Fibroblast of upper back skin (primary cell): Measurements from ENCODE around the gene SHC3.

Source experiments
- DNase-seq: peaks from one replicate; pipeline ENCODE4 v3.0.0-alpha.2; 2013

Gene SHC3

DNA sequence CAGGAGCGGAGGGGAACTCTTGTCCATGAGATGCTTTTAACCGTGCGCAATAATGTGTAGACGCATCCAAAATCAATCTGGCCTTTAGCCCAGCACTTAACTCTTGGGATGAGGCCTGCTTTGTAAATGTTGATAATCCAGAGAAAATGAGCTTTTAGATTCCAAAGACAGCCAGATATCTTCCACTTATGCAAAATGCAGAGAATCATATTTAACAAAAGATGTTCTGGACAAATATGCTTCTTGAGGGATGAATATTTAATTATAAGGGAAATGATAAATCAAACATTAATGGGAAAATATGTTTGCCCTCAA is 181.7 kb downstream of the SHC3 start:
- DNase-seq, result no peak

DNA sequence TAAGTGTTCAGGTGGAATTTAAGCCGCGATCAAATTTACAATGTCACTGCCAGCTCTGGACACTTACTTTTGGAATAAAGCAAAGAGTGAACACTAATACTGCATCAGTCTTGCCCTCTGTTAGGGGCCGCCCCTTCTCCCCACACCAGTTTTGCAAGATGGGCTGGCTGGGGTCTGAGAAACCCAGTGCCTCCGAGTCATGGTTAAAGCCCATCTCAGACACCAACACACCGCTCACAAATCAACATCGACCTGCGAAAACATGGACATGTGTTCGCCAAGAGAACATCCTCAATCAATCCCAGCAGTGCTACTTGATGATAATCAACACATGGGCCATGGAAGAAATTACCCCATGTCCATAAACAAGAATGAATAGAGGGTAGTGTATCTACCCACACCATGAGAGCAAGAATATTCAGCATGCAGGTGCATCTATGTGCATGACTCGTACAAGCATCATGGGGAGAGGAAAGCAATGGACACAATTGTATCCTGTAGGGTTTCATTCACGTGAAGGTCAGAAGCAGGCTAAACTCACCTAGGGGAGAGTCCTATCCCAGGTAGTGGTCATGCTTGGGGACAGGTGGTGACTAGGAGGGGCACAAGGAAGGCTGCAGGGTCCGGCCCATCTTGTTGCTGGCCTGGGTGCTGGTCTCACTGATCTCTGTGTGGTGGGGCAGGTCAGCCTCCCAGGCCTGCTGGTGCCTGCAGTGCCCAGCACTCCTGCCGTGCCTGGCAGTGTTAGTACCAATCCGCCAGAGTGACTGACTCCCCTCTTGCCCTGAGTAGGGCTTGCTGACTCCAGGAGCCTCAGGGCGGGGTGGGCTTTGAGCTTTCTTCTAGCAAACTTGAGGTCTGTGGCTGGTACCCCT is 182.3 kb downstream of the SHC3 start:
- DNase-seq, result no peak

DNA sequence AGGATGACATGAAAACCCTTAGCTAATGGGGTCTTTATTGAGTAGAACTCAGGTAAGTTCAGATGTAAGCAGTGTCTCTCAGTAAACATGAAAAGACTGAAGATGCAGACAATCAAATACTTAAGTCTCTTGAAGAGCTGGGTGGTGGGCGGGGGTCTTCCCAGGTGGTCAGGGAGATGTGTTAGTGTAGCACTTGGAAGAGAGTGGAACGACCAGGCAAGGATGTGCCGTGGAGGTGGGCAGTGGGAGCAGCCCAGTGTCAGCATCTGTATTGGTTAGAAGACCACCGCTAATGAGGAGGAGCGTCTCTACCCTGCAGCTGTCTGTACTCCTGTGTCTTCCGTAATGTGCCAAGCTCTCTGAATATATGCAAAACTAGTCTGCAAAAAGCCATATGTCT is 183.0 kb downstream of the SHC3 start:
- no peak for DNase-seq

DNA sequence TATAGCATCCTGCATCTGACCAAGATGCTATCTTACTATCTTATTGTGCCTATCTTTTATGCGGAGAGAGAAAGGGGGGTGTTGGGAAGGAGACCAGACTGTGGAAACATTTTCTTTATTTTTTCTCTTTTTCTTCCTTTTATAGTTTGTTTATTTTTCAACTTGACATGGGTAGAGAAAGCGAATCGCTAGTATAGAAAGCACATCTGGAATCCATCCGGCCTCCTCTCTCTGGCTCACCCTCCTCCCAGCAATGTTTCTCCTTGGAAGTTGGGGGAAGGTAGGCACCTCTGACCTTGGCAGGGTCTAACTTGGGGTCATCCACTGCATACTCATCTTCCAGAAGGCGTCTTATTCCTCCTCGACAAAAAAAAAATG is 183.4 kb downstream of the SHC3 start:
- no peak for DNase-seq

DNA sequence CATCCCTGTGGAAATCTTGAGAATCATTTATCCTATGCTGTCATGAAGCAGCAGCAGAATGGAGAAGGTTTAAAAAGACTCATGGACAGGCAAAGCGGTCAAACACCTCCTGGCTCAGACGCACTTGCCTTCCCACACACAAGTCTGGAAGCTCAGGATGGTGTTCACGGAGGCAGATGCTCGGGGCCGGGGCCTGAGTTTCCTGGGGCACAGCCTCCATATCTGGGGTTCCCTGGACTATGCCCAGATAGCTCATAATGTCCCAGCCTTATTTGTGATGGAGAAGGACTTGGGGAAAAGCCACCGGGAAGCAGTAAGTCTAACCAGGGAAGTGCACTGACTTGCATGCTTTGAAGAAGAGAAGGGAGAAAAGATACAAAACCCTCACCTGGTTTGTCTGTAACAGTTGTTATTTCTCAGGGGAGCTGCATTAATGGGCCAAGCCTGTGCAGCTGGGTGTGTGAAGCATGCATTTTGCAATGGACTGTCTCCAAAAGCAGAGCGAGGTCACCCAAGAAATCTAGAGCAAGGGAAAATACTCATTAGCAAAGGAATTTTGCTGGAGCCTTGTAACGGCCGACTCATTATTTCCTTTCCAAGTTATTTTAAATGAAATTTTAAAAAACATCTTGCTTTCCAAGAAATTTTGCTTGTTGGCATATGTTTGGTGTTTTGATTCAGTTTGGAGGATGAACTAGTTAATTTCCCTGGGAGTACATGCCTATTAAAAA is 184.0 kb downstream of the SHC3 start:
- peak; percentile 62 for DNase-seq

DNA sequence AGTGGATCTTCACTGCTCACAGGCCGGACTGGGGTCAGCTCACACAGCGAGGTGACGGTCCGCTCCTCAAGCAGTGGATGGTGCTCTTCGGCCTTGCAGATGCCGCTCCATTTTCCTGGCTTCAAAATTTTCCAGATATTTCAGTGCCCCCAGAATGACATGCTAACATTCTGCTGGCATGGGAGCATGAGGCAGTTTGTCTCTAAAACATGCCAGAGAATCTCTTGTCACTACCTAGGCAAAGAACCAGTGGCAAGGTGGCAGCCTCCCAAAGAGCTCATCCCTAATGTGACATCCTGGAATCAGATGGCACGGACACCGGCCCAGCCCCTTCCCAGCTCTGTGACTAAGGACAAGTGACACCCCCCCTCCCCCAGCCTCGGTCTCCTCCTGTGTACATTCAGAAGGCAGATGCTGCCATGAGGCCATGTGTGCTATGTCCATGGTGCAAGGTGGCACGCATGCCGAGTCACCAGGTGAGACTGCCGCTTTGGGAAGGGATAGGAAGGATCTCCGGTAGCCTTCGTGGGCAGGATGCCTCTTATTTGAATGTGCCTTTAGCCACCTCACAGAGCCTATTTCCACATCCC is 184.7 kb downstream of the SHC3 start:
- DNase-seq, result no peak

DNA sequence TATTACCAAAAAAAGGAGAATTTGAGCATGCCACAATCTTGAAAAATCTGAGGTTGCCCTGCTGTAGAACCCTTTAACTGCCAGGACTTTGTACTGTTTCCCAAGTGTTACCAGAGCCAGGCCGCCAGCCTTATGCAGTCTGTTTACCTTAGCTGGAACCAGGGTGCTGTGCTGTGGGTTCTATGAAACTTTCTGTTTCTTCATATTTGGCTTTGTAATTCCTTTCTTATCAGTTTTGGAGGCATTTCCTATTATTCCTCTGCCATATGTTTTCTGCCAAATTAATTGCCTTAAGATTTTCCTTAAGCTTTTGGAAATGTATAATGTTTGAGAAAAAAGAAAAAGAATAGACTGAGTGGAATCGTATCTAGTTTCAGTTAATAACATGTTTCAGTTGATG is 185.3 kb downstream of the SHC3 start:
- DNase-seq, result no peak

DNA sequence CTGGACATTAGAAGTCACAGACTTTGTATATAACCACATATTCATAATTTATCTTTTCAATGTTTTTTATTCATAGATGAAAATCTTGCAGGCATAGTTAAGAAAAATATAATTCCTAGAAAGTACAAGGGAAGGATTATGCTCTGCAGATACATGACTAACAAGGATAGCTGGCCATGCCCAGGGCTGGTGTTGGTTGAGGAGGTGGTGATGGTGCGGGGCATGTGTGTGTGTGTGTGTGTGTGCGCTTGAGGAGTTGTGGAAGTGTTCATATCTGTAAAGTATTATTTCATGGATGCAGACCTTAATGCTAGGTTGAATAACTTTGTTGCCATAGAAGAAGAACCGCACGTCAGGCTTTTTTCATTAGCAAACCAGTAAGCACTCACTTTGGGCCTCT is 186.1 kb downstream of the SHC3 start:
- no peak for DNase-seq

DNA sequence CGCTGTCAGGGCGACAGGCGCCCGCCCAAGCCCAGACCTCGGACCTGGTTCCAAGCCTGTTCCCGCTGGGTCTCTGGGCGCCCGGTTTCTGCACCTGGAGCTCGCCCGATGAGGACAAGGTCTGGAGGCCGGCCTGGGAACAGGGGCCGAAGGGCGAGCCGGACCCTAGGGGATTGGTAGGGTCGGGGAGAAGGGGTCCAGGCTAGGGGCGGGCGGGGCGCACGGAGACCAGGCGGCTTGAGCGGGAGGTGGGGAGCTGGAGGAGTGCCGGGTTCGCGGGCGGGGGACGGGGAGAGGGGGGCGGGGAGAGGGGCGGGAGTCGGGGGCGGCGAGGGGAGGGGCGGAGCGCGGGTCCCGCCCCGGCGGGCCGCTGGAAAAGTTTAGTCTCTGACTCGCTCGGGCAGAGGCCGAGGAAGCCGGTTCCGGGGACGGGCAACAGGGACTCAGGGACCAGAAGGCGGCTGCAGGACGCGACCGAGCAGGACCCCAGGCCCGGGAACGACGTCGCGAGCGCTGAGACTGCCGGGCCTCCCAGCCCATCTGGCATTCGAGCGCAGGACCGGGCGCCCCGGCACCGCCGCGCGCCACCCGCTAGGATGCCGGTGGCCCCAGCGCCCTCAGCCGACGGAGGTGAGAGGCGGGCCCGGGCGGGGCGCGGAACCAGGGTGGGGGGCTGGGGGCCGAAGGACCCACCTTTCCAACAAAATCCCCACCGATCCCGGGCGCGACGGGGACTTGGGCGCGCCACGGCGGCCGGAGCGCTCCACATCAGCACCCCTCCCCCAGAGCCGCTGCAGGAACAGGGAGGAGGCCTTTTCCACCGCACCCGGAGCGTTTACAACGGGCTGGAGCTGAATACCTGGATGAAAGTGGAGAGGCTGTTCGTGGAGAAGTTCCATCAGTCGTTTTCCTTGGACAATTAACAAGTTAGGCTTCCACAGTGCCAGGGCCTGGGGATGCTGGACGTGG is 187.3 kb downstream of the SHC3 start, which contains the start of gene S1PR3:
S1PR3 (plus strand) TSS at position 403 of the 969 bp plus-strand sequence. CDS start 9,733 bp downstream, outside the sequence.
- DNase-seq, result peak; percentile 28

DNA sequence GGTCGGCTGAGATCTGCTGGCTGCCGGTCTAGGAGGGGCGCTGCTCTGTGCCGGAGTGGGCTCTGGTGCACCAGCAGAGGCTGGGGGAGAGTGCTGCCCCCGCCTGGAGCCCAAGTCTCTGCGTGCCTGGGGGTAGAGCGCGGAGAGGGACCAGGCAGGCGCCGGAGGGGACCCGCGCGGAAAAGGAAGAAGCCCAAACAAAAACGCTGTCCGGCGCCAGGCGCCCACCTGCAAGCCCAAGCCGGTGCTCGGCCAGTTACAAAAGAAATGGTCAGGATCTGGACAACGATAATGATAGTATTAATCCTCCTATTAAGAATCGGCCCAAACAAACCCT is 187.9 kb downstream of the SHC3 start:
- DNase-seq, result no peak

DNA sequence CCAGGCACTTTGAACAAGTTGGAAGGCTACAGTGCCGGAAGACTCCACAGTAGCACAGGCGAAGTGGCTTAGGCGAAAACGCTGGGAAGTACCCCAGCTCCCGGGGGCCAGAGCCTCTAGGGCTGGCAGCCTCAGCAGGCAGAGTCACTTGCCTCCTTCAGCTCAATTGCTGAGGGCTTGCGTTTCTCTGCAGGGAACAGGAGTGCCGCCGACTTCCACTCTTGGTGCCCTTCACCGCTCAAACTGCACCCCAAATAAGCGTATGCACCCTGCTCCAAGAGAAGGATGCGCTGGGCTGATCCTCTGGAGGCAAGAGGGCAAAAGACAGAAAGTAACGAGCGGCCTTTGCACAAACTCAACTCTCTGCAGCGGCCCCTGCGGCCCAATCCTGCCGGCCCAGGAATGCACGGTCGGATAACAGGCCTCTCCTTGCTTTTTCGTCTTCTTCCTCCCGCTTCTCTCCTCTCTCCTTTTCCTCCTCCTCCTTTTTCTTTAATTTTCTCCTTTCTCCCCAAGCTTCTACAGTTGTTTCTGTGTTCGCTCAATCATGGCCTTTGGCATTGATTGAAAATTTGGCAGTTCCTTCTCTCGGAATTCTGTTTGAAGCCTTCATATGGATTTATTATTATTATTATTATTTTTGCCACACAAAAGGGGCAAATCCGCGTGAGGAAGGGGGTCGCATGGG is 188.4 kb downstream of the SHC3 start:
- no peak for DNase-seq

DNA sequence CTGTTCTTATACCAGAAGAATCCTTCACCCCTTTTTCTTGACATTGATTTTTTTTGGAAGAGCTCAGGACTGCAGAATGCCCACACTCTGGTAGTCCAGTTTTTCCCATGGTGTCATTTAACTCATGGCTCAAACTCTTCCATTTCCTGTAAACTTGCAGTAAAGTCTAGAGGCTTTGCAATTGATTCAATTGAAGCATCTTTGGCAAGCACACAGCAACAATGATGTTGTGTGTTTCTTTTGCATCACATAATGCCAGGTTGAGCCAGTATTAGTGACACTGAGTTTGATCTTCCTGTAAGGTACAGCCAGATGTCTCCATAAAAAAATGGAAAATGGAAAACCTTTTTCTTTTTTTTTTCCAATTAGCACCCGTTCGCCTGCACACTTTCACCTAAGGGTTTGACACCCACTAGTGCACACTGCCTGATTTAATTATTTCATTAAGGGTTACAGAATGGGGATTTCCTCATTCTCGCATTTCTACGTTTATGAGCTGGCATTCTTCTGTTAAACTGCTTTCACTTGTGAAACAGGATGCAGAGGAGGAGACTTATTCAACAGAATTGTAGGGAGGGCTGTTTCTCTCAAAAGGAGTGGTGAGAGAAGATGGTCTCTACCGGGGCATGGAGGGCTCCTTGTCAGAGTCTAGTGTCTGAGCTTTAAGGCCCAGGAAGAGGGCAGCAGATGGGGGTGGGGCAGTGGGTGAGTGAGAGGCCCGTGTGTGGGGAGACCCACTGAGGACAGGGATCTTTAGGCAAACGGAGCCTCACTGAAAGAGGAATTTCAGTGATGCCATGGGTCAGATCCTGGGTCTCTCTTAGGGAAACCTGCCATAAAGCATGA is 189.6 kb downstream of the SHC3 start:
- peak; percentile 31 for DNase-seq

DNA sequence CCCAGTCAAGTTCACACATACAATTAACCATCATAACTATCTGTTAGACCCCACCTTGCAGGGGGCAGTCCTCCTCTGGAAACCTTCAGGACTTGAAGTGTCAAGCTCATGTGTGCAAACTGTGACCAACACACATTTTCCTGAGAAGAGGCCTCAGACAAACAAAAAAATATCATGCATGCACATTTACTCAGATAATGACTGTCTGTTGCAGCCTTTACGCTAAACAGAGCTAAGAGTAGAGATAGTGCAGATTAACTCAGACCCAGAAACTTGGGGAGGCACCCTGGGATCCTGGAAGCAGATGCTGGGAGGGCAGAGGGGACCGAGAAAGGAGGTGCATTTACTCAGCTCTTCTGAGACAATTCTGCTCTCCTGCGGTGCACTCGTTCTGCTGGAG is 191.0 kb downstream of the SHC3 start:
- DNase-seq, result no peak

DNA sequence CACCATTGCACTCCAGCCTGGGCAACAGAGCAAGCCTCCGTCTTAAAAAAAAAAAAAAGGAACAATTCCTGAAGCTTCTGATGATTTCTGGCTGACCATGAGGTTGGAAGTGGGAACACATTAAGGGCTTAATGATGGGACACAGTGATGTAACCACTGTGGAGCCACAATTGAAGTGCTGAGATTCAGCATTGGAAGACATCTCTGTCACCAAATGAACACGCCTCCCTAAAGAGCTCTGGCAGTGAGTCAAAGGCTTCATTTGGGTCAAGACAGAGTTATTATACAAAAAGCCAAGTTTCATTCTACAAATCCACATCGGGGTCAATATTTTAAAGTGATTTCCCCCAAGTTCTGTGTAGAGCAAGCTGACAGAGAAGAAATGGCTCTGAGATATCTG is 191.8 kb downstream of the SHC3 start:
- DNase-seq, result no peak

DNA sequence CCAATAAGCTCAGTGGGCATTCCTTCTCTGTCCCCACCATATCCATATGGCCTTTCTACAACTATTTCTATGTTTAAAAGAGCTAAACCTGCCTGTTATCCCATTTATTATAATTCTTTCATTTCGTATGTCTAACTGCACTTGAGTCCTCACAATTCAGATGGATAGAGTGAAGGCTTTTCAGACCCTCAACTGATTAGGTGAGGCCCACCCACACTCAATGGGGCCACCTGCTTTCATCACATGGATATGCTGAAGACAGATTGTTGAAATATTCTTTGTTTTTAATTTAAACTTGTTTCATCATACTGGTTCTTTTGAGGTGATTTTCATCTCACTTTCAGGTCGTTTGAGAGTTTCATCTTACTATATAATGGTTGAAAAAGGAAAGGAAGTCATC is 193.0 kb downstream of the SHC3 start:
- no peak for DNase-seq

DNA sequence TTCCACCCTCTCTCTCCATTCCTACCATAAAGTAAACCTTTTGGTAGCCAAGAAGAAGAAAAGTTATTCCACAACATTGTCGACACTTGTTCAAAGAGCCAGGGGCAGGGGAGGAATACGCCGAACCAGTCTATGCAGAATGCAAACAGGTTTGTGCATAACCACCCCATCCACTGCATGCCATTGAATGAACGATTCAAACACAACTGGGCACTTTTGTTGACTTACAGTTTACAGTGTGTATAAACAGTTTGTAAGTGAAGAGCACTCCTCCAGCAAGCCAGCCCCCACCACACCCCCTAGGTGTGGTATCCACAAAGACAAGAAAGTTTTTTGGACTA is 194.1 kb downstream of the SHC3 start:
- no peak for DNase-seq

DNA sequence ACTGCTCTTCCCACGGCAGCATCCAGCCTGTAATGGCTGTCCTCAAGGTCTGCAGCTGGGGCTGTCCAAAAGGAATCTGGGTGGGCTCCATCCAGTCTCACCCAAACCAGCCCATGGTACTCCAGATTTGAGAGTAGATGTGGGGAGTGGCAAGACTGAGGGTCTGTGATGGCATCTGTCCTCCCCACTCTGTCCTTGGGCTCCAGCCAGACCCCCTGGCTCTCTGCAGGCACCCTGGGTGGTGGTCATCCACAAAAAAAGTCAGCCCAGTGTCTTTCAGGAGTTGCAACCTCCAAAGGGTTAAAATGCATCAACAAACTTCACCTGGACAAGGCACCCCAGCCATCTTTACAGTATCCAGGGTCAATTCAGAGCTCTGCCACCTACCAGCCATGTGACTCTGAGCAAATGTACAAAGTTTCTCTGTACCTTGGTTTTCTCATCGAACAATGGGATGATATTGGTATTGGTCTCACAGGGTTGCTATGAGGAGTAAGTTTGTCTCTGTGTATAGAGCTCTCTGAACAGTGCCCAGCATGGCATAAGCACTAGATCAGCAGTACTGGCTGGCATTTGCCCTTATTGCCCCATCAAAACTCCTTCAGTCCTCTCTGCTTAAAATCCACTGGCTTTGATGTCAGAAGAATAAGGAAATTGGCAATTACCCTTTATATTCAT is 194.6 kb downstream of the SHC3 start:
- no peak for DNase-seq

DNA sequence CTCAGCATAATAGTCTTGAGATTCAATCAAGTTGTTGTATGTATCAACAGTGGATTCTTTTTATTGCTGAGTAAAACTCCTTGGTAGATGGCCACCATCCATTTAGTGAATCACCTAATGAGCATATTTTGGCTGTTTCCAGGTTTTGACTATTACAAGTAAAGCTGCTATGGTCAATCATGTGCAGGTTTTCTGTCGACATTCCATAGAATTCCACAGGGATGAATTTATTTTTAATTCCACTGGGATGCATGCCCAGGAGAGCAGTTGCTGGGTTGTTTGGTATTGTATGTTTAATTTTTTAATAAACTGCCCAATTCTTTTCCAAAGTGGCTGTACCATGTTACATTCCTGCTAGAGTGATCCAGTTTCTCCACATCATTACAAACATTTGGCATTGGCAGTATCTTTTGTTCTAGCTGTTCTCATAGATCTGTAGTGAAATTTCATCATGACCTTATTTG is 197.8 kb downstream of the SHC3 start:
- DNase-seq, result peak; percentile 97

DNA sequence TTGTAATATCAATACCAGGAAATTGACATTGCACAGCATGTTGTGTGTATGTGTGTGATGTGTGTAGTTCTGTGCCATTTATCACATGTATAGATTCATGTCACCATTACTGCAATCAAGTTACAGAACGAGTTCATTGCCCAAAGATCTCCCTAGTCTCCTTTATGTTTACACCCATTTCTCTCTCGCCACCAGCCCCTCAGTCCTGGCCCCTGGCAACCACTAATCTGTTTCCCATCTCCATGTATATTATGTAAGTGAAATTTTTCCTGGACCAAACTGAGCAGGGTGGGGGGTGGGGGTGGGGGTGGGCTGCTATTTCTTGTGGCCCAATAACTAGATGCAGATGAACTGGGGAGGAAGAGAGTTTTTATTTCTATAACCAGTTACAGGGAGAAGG is 198.8 kb downstream of the SHC3 start:
- DNase-seq, result no peak

DNA sequence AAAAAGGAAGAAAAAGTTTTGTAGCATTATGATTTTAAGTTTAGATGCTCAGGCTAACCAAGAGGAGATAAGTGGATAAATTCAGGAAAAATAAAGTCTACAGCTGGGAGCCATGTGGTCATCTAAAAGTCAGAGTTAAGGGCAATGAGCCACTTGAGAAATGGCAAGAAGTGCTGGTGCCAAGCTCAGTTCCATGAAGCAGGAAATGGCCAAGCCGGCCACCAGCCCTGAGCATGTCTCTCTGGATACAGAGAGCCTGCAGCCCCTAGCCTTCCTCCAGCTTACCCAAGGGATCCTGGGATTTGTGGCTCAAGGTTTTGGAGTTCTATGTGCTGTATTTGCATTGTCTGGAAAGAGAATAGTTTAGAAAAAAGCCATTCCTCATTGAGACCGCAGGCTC is 199.6 kb downstream of the SHC3 start:
- DNase-seq, result peak; percentile 11

DNA sequence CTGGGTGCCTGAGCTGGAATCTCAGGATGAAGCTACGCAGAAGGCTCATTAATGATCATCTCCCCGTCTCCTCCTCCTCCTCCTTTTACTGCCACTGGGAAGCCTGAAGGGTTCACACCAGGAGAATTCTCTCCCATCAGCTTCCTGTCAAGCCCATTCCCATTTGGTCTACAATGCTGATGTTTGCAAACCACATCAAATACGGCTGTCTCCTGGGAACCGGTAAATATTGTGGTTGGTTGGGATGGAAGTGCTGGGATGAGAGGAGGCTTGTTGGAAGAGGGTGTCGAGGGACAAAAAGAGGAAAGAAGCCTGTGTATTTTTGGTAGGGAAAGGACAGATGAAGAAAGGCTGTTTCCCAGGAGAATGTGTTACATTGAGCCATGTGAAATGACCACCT is 200.6 kb downstream of the SHC3 start:
- peak; percentile 31 for DNase-seq
